ENCODE measurements around the gene DEAF1. TPM values are rescaled to one million over a fixed set of nuclear protein-coding genes. Genes with fewer than 3 reads are reported as not detected.

DEAF1 gene
- total and polyA plus RNA-seq, 7 donors = 12.5 to 30.0 (median 18.1) TPM

GRCh38 chr11:614623-615503 lies 80.2 kb downstream of the DEAF1 start:
- Histone ChIP-seq H3K27ac (peak overlapping the region; percentile 93), H3K36me3 (ENCODE audit: insufficient read depth in 1 of 2, low read depth in 1 of 2) (peaks cover 6 to 41% of the 10 kb centered on the region in 2 donors), H3K27me3 (ENCODE audit: insufficient read depth in 3 of 3, low read length in 2 of 3) (no peaks in the 10 kb centered on the region), H3K4me3 (peak overlapping the region; percentile 85), H3K4me1 (peaks cover 39% of the 10 kb centered on the region), H3K9me3 (no peaks in the 10 kb centered on the region)
- ATAC-seq = peak; percentile 41 to 72 (median 52)
- WGBS, 3 donors = 38 to 39% (median 38%) methylated on average over 54 to 68 of the region's 68 CpGs
- TF ChIP-seq CTCF (IDR thresholded peaks at IDR 0.05) = no peak
- intact Hi-C loops (cut with DNase I) = no loop called here
- peak; percentile 75 to 85 for DNase-seq

GRCh38 chr11:614021-614622 lies 80.9 kb downstream of the DEAF1 start:
- intact Hi-C loops (cut with DNase I) = no loop called here
- 55 to 70% (median 64%) methylated on average over 12 to 14 of the region's 14 CpGs for WGBS, 3 donors
- no peak for DNase-seq
- no peak for ATAC-seq
- Histone ChIP-seq H3K36me3 (ENCODE audit: insufficient read depth in 1 of 2, low read depth in 1 of 2) (peaks cover 6 to 48% of the 10 kb centered on the region in 2 donors), H3K4me1 (peaks cover 39% of the 10 kb centered on the region), H3K4me3 (peak overlapping the region; percentile 85), H3K27me3 (ENCODE audit: insufficient read depth in 3 of 3, low read length in 2 of 3) (no peaks in the 10 kb centered on the region), H3K9me3 (no peaks in the 10 kb centered on the region), H3K27ac (peak overlapping the region; percentile 93)
- no peak for TF ChIP-seq CTCF (IDR thresholded peaks at IDR 0.05)

- peak overlapping the region; percentile 85 for H3K4me3 ChIP-seq
- intact Hi-C loops (cut with DNase I) = no loop called here
- peaks cover 39% of the 10 kb centered on the region for H3K4me1 ChIP-seq
- H3K9me3 ChIP-seq = no peaks in the 10 kb centered on the region
- peak in 1 of 2 donors; percentile 89 for DNase-seq
- H3K27ac ChIP-seq = peak overlapping the region; percentile 93
- 69 to 85% (median 75%) methylated on average over 21 to 36 of the region's 36 CpGs for WGBS, 3 donors
- H3K27me3 ChIP-seq (ENCODE audit: insufficient read depth in 3 of 3, low read length in 2 of 3) = no peaks in the 10 kb centered on the region
- peaks cover 6 to 55% of the 10 kb centered on the region in 2 donors for H3K36me3 ChIP-seq (ENCODE audit: insufficient read depth in 1 of 2, low read depth in 1 of 2)
- no peak for TF ChIP-seq CTCF (IDR thresholded peaks at IDR 0.05)
- ATAC-seq = peak in 3 of 4 donors; percentile 23 to 57 (median 26)
Measured at GRCh38 chr11:613369-613968, 81.6 kb downstream of the DEAF1 start.

- WGBS, 3 donors = 93 to 94% (median 94%) methylated on average over 10 of the region's 10 CpGs
- DNase-seq = no peak
- H3K4me3 ChIP-seq = peak overlapping the region; percentile 34
- intact Hi-C loops (cut with DNase I) = no loop called here
- peak overlapping the region; percentile 93 for H3K27ac ChIP-seq
- no peak for TF ChIP-seq CTCF (IDR thresholded peaks at IDR 0.05)
- H3K27me3 ChIP-seq (ENCODE audit: insufficient read depth in 3 of 3, low read length in 2 of 3) = no peaks in the 10 kb centered on the region
- no peak for ATAC-seq
- H3K36me3 ChIP-seq (ENCODE audit: insufficient read depth in 1 of 2, low read depth in 1 of 2) = peaks cover 6 to 60% of the 10 kb centered on the region in 2 donors
- no peaks in the 10 kb centered on the region for H3K9me3 ChIP-seq
- H3K4me1 ChIP-seq = peaks cover 39% of the 10 kb centered on the region
Measured at GRCh38 chr11:612961-613300, 82.1 kb downstream of the DEAF1 start.
